Measurements from ENCODE around the gene C11orf42. TPM values are rescaled to one million over a fixed set of nuclear protein-coding genes. Genes with fewer than 3 reads are reported as not detected.

The C11orf42 gene
- total RNA-seq, 1 experiment from 2014 or later, result not detected

DNA sequence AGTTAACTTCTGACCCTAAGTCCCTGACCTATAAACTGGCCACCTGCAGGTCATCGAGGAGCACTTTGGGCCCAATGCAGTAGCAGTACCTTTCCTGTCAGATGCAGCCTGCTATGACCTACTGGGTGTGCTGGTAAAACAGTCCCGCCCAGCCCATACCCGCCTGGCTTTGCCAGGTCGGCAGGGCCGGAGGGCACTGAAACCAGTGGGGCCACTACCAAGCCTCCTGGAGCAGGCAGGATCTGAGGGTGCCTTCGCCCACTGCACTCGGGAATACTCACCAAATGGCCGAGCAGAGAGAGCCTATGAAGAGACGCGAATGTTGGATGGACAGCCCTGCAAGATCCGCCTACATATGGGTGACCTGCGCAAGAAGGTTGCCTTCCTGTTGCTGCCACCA, 4.4 kb downstream of the C11orf42 start:
- Mint-ChIP-seq H3K27me3 (ENCODE audit: insufficient read depth, unreplicated experiment) (no peaks in the 10 kb centered on the region), H3K36me3 (ENCODE audit: insufficient read depth, unreplicated experiment) (peaks cover 9% of the 10 kb centered on the region), H3K4me1 (ENCODE audit: low read depth, unreplicated experiment) (peaks cover 5% of the 10 kb centered on the region), H3K4me3 (ENCODE audit: unreplicated experiment) (no peak overlapping the region), H3K9me3 (ENCODE audit: unreplicated experiment) (no peaks in the 10 kb centered on the region), H3K27ac (ENCODE audit: unreplicated experiment) (no peak overlapping the region)
- DNase-seq, result no peak
- Histone ChIP-seq H3K27me3 (replicated peaks; ENCODE audit: control insufficient read depth, insufficient read depth, low read length) (no peaks in the 10 kb centered on the region), H3K9me3 (no peaks in the 10 kb centered on the region), H3K36me3 (ENCODE audit: control insufficient read depth, insufficient read depth, low read length) (peaks cover 7% of the 10 kb centered on the region; the same call in 1 of the 2 replicates), H3K4me1 (no peaks in the 10 kb centered on the region), H3K4me3 (ENCODE audit: low read depth, low read length) (no peak overlapping the region)
- POLR2A ChIA-PET, result no interaction called here
- intact Hi-C loops (cut with micrococcal nuclease; ENCODE audit: unreplicated experiment), result no loop called here
- no TSS peak for BruUV-seq (replicated peaks)
- CTCF ChIA-PET, result no interaction called here
- TF ChIP-seq, protein P1, sequence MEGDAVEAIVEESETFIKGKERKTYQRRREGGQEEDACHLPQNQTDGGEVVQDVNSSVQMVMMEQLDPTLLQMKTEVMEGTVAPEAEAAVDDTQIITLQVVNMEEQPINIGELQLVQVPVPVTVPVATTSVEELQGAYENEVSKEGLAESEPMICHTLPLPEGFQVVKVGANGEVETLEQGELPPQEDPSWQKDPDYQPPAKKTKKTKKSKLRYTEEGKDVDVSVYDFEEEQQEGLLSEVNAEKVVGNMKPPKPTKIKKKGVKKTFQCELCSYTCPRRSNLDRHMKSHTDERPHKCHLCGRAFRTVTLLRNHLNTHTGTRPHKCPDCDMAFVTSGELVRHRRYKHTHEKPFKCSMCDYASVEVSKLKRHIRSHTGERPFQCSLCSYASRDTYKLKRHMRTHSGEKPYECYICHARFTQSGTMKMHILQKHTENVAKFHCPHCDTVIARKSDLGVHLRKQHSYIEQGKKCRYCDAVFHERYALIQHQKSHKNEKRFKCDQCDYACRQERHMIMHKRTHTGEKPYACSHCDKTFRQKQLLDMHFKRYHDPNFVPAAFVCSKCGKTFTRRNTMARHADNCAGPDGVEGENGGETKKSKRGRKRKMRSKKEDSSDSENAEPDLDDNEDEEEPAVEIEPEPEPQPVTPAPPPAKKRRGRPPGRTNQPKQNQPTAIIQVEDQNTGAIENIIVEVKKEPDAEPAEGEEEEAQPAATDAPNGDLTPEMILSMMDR (IDR thresholded peaks at IDR 0.05; ENCODE audit: insufficient read depth in 1 of 2, low read depth in 1 of 2, low read length in 1 of 2, severe bottlenecking in 1 of 2, unreplicated experiment in 1 of 2), result no peak

DNA sequence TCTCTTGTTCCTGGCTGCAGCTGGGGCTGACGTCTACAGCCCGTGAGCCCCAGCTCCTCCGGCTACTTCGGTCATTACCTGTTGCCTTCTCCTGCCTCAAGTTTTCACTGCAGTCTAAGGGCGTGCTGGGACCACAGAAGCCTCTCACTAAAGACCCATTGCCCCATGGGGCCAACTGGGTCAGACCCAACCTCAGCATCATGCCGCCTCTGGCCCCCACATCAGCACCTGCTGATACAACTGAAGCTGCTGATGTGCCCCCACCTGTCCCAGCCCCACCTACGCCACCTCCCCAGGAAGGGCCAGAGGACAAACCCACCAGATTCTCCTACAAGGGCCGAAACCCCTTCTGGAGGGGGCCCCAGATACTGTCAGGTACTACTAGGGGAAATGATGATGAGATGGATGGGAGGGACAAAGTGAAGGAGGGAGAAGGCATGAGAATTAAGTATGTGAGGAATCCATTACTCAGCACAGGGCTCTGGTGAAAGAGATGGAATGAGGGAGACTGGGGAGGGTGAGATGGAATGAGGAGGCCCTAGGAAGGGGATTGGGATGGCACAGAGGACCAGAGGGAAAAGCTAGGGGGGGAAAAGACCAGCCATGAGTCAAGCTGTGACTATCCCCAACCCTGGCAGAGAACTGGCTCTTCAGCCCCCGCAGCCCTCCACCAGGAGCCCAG, 5.1 kb downstream of the C11orf42 start:
- no peak overlapping the region for H3K27ac Mint-ChIP-seq (ENCODE audit: unreplicated experiment)
- no TSS peak for BruUV-seq (replicated peaks)
- POLR2A ChIA-PET, result no interaction called here
- H3K4me3 Mint-ChIP-seq (ENCODE audit: unreplicated experiment), result no peak overlapping the region
- Histone ChIP-seq H3K36me3 (ENCODE audit: control insufficient read depth, insufficient read depth, low read length) (peaks cover 3% of the 10 kb centered on the region; the same call in 1 of the 2 replicates), H3K9me3 (no peaks in the 10 kb centered on the region), H3K4me3 (ENCODE audit: low read depth, low read length) (no peak overlapping the region), H3K4me1 (no peaks in the 10 kb centered on the region), H3K27me3 (replicated peaks; ENCODE audit: control insufficient read depth, insufficient read depth, low read length) (no peaks in the 10 kb centered on the region)
- TF ChIP-seq, protein P1 (IDR thresholded peaks at IDR 0.05; ENCODE audit: insufficient read depth in 1 of 2, low read depth in 1 of 2, low read length in 1 of 2, severe bottlenecking in 1 of 2, unreplicated experiment in 1 of 2), result no peak
- intact Hi-C loops (cut with micrococcal nuclease; ENCODE audit: unreplicated experiment), result no loop called here
- H3K4me1 Mint-ChIP-seq (ENCODE audit: low read depth, unreplicated experiment), result peaks cover 5% of the 10 kb centered on the region
- H3K36me3 Mint-ChIP-seq (ENCODE audit: insufficient read depth, unreplicated experiment), result peaks cover 12% of the 10 kb centered on the region
- H3K9me3 Mint-ChIP-seq (ENCODE audit: unreplicated experiment), result no peaks in the 10 kb centered on the region
- CTCF ChIA-PET, result no interaction called here
- H3K27me3 Mint-ChIP-seq (ENCODE audit: insufficient read depth, unreplicated experiment), result no peaks in the 10 kb centered on the region
- DNase-seq, result no peak

DNA sequence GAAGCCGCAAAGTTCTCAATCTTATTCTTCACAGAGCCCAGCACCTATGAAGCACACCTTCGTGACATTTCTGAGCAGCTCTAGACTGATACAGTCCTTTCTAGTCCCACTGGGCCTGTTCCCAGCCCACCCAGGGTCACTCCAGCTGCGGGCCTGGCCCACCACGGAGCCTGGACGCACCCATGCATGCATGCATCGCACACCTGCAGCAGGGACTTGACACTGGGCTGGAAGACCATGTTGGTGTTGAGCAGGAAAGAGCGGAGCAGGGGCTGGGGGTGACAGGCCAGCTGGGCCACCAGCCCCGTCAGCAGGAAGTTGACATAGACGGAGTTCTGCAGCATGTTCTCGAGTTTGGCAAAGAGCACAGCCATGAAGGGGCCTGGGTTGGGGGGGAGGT, 9.2 kb downstream of the C11orf42 start:
- Histone ChIP-seq H3K27me3 (replicated peaks; ENCODE audit: control insufficient read depth, insufficient read depth, low read length) (no peaks in the 10 kb centered on the region), H3K36me3 (ENCODE audit: control insufficient read depth, insufficient read depth, low read length) (peaks cover 4% of the 10 kb centered on the region), H3K4me3 (ENCODE audit: low read depth, low read length) (no peak overlapping the region), H3K9me3 (no peaks in the 10 kb centered on the region), H3K4me1 (no peaks in the 10 kb centered on the region)
- Mint-ChIP-seq H3K9me3 (ENCODE audit: unreplicated experiment) (no peaks in the 10 kb centered on the region), H3K4me3 (ENCODE audit: unreplicated experiment) (no peak overlapping the region), H3K4me1 (ENCODE audit: low read depth, unreplicated experiment) (no peaks in the 10 kb centered on the region), H3K27ac (ENCODE audit: unreplicated experiment) (no peak overlapping the region), H3K36me3 (ENCODE audit: insufficient read depth, unreplicated experiment) (peaks cover 19% of the 10 kb centered on the region), H3K27me3 (ENCODE audit: insufficient read depth, unreplicated experiment) (no peaks in the 10 kb centered on the region)
- TF ChIP-seq, protein P1 (IDR thresholded peaks at IDR 0.05; ENCODE audit: insufficient read depth in 1 of 2, low read depth in 1 of 2, low read length in 1 of 2, severe bottlenecking in 1 of 2, unreplicated experiment in 1 of 2), result no peak
- intact Hi-C loops (cut with micrococcal nuclease; ENCODE audit: unreplicated experiment), result no loop called here
- CTCF ChIA-PET, result no interaction called here
- POLR2A ChIA-PET, result no interaction called here
- BruUV-seq (replicated peaks), result no TSS peak
- no peak for DNase-seq

All from Caco-2 (cell line).